HG03378 (cell line): ENCODE measurements around the gene ZNF281.

Experiments
- ATAC-seq: cut with Tn5 transposase; IDR thresholded peaks from one replicate; pipeline ENCODE4 v1.9.1; 2021; ENCODE audit warnings: mild to moderate bottlenecking, moderate library complexity; ENCODE audit not compliant: unreplicated experiment

ZNF281 gene

GRCh38 chr1:200392625-200393185, 17.1 kb downstream of the ZNF281 start:
- ATAC-seq: no peak

GRCh38 chr1:200391747-200392146, 18.1 kb downstream of the ZNF281 start:
- ATAC-seq: no peak

- no peak for ATAC-seq
Measured at GRCh38 chr1:200388791-200389190, 21.0 kb downstream of the ZNF281 start.

- no peak for ATAC-seq
Measured at GRCh38 chr1:200386416-200386815, 23.4 kb downstream of the ZNF281 start.

GRCh38 chr1:200384818-200385390, 24.9 kb downstream of the ZNF281 start:
- peak; percentile 42 for ATAC-seq

- no peak for ATAC-seq
Measured at GRCh38 chr1:200381256-200381984, 28.4 kb downstream of the ZNF281 start.

- peak; percentile 77 for ATAC-seq
Measured at GRCh38 chr1:200380589-200381021, 29.2 kb downstream of the ZNF281 start.

GRCh38 chr1:200379940-200380588, 29.8 kb downstream of the ZNF281 start:
- no peak for ATAC-seq

GRCh38 chr1:200379432-200379757, 30.4 kb downstream of the ZNF281 start:
- no peak for ATAC-seq

GRCh38 chr1:200378096-200378495, 31.7 kb downstream of the ZNF281 start:
- ATAC-seq: no peak

- ATAC-seq: no peak
Measured at GRCh38 chr1:200376528-200376927, 33.3 kb downstream of the ZNF281 start.

GRCh38 chr1:200374569-200375295, 35.1 kb downstream of the ZNF281 start:
- no peak for ATAC-seq

GRCh38 chr1:200373811-200374231, 36.0 kb downstream of the ZNF281 start:
- no peak for ATAC-seq

- no peak for ATAC-seq
Measured at GRCh38 chr1:200372885-200373181, 37.0 kb downstream of the ZNF281 start.

- ATAC-seq: no peak
Measured at GRCh38 chr1:200372095-200372884, 37.5 kb downstream of the ZNF281 start.

GRCh38 chr1:200369706-200370105, 40.1 kb downstream of the ZNF281 start:
- ATAC-seq: no peak

GRCh38 chr1:200369131-200369530, 40.7 kb downstream of the ZNF281 start:
- no peak for ATAC-seq

- ATAC-seq: no peak
Measured at GRCh38 chr1:200368556-200368955, 41.3 kb downstream of the ZNF281 start.

- ATAC-seq: no peak
Measured at GRCh38 chr1:200367841-200368534, 41.8 kb downstream of the ZNF281 start.
